WERI-Rb-1 (cell line): Measurements from ENCODE around the gene ABHD12B.

Experiments used
- DNase-seq: peaks from one replicate; pipeline ENCODE4 v3.0.0-alpha.2; 2020
- H3K27ac ChIP-seq: fragments of 250-450 bp; sonication (Bioruptor Pico); 2 replicates; pipeline ENCODE4 v1.5.1; 2020; ENCODE audit warnings: mild to moderate bottlenecking, moderate library complexity
- H3K27me3 ChIP-seq: fragments of 250-450 bp; sonication (Bioruptor Pico); 2 replicates; pipeline ENCODE4 v1.5.1; 2021; ENCODE audit warnings: mild to moderate bottlenecking, low read depth, moderate library complexity; ENCODE audit not compliant: insufficient read depth, severe bottlenecking
- H3K36me3 ChIP-seq: fragments of 250-450 bp; sonication (Bioruptor Pico); 2 replicates; pipeline ENCODE4 v1.5.1; 2020; ENCODE audit warnings: mild to moderate bottlenecking, moderate library complexity
- H3K4me3 ChIP-seq: 2 replicates; pipeline ENCODE4 v1.5.1; 2011; ENCODE audit warnings: low read depth, mild to moderate bottlenecking, control low read depth, low read length
- H3K9me3 ChIP-seq: fragments of 250-450 bp; sonication (Bioruptor Pico); 2 replicates; pipeline ENCODE4 v1.5.1; 2021; ENCODE audit warnings: mild to moderate bottlenecking, moderate library complexity; ENCODE audit not compliant: severe bottlenecking
- TF ChIP-seq, protein P1 (sequence below): IDR thresholded peaks from 2 replicates; pipeline ENCODE4 v1.5.1; 2011; ENCODE audit warnings: low read depth, mild to moderate bottlenecking, control low read depth, inconsistent platforms, low read length

ABHD12B gene

DNA sequence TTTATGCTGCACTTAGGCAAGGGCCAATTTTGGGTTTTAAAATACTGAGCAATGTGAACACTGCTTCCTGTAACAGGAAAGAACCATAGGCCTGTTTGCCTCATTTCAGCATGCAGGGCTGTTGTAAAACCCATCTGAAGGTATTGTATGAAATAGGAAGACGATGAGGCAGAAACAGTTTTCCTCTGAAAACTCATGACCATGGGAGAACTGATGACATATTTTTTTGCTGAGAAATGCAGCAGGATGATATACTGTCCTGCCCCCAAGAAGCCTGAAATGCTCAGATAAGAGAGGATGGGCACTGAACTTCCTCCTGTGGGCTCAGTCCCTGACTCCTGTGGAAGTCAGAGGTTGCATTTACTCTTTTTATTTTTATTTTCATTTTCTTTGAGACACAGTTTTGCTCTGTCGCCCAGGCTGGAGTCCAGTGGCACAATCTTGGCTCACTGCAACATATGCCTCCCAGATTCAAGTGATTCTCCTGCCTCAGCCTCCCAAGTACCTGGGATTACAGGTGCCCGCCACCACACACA, 55.1 kb downstream of the ABHD12B start:
- TF ChIP-seq, protein P1, sequence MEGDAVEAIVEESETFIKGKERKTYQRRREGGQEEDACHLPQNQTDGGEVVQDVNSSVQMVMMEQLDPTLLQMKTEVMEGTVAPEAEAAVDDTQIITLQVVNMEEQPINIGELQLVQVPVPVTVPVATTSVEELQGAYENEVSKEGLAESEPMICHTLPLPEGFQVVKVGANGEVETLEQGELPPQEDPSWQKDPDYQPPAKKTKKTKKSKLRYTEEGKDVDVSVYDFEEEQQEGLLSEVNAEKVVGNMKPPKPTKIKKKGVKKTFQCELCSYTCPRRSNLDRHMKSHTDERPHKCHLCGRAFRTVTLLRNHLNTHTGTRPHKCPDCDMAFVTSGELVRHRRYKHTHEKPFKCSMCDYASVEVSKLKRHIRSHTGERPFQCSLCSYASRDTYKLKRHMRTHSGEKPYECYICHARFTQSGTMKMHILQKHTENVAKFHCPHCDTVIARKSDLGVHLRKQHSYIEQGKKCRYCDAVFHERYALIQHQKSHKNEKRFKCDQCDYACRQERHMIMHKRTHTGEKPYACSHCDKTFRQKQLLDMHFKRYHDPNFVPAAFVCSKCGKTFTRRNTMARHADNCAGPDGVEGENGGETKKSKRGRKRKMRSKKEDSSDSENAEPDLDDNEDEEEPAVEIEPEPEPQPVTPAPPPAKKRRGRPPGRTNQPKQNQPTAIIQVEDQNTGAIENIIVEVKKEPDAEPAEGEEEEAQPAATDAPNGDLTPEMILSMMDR: no peak
- no peak for DNase-seq
- H3K27ac ChIP-seq: no peak overlapping the region
- H3K4me3 ChIP-seq: no peak overlapping the region
- H3K36me3 ChIP-seq: no peaks in the 10 kb centered on the region
- no peaks in the 10 kb centered on the region for H3K9me3 ChIP-seq
- H3K27me3 ChIP-seq: no peaks in the 10 kb centered on the region

DNA sequence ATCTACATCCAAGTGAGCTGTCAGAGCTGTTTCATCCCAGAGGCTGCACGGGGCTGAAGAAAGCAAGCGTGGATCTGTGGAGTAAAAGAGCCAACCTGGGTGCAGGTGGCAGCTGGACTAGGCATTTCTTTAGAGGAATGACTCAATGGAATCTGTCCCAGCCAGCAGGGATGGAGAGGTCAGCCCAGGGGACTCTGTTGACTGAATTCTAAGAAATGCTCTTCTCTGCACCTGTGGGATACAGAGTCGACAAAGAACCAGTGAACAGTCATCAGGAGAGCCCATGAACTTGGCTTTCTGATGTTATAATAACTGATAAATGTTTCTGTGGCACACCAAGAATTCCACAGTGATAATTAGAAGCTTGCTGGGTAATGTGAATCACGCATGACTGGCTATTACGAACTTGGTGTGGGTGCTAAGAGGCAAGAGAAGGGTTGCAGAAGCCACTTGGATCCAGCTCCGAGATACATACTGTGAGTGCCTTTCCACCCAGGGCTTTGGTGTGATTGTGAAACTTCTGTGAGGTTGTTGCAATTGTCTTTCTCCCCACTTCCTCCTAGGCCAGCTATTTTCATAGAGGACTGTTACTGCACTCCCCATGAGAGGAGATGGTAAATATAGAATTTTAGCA, 56.3 kb downstream of the ABHD12B start:
- Histone ChIP-seq H3K27ac (no peak overlapping the region), H3K4me3 (no peak overlapping the region), H3K36me3 (no peaks in the 10 kb centered on the region), H3K27me3 (no peaks in the 10 kb centered on the region), H3K9me3 (no peaks in the 10 kb centered on the region)
- TF ChIP-seq, protein P1: no peak
- DNase-seq: no peak

DNA sequence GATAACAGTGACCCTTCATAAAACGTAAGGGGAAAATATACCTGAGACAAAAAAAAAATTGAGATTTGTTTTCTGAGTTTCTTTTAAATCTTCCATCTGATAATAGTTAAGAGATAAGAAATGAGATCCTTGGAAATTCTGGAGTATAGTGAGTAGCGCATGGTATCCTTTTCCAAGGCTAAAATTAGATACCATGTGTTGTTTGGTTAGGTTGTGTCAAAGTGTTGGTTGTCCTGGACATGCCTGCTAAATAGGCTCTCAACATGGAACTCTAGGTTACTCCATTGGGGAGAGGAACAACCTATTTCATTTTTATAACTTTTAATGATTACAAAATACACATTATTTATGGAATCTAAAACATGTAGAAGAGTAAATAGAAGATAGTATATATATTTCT, 57.7 kb downstream of the ABHD12B start:
- H3K27me3 ChIP-seq: no peaks in the 10 kb centered on the region
- DNase-seq: no peak
- no peaks in the 10 kb centered on the region for H3K36me3 ChIP-seq
- no peak overlapping the region for H3K4me3 ChIP-seq
- H3K9me3 ChIP-seq: no peaks in the 10 kb centered on the region
- no peak overlapping the region for H3K27ac ChIP-seq
- TF ChIP-seq, protein P1: no peak

DNA sequence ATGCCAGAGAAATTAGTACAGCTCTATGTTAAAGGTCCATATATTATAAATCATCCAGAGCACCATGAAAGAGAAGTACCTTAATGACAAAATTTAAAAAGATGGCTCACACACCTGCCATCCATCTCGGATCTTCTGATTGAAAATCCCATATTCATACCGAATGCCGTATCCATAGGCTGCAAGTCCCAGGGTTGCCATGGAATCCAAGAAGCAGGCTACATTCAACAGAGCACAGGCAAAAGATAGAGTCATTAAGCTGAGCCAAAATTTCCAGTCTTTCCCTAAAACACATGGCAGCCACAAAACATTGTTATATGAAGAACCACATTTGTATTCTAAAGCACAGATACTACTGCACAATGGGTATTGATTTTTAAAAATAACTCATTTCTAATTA, 59.7 kb downstream of the ABHD12B start:
- Histone ChIP-seq H3K36me3 (no peaks in the 10 kb centered on the region), H3K9me3 (no peaks in the 10 kb centered on the region), H3K27ac (no peak overlapping the region), H3K4me3 (no peak overlapping the region), H3K27me3 (no peaks in the 10 kb centered on the region)
- no peak for DNase-seq
- TF ChIP-seq, protein P1: no peak

DNA sequence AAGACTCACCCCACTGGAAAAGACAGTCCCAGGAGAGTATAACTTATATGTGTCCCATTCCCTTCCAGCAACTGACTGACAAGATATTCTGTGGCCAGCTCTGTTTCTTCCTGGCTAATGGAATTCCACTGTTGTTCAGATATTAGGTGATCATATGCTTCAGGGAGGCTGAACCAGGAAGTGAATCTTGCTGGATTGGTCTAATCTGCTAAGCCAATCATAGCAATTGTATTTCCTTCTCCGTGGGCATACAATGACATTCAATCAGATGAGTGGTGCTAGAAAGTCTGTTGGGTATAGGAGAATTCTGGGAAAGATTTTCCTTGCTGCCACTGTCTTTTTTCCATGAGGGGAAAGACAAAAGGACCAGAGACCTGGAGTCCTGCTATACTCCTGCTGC, 60.3 kb downstream of the ABHD12B start:
- H3K36me3 ChIP-seq: no peaks in the 10 kb centered on the region

More for the DNA sequence above, 60.3 kb downstream of the ABHD12B start:
- peak overlapping the region; percentile 79 for H3K27ac ChIP-seq
- no peaks in the 10 kb centered on the region for H3K27me3 ChIP-seq
- no peak for DNase-seq
- TF ChIP-seq, protein P1: no peak
- peak overlapping the region; percentile 2 for H3K4me3 ChIP-seq
- no peaks in the 10 kb centered on the region for H3K9me3 ChIP-seq
